Lower lobe of right lung (tissue), 2 donors: ENCODE data around the gene AUTS2. TPM values are rescaled to one million over a fixed set of nuclear protein-coding genes. Genes with fewer than 3 reads are reported as not detected.

Experiments
- ATAC-seq, 2 donors: fragments of 200-7000 bp; cut with Tn5 transposase; one replicate each; pipeline ENCODE4 v1.9.1; 2020 to 2022; ENCODE audit warnings: mild to moderate bottlenecking in 2 of 2, moderate library complexity in 2 of 2
- DNase-seq: peaks from one replicate; pipeline ENCODE4 v3.0.0-alpha.2; 2020
- H3K27ac ChIP-seq: fragments of 200-600 bp; one replicate; pipeline ENCODE4 v1.8.0; 2022
- H3K27me3 ChIP-seq: fragments of 200-600 bp; one replicate; pipeline ENCODE4 v1.8.0; 2022; ENCODE audit warnings: low read depth
- H3K36me3 ChIP-seq: fragments of 200-600 bp; one replicate; pipeline ENCODE4 v1.8.0; 2022; ENCODE audit warnings: mild to moderate bottlenecking
- H3K4me1 ChIP-seq: fragments of 200-600 bp; one replicate; pipeline ENCODE4 v1.8.0; 2022
- H3K4me3 ChIP-seq: fragments of 200-600 bp; one replicate; pipeline ENCODE4 v1.8.0; 2022; ENCODE audit warnings: mild to moderate bottlenecking
- H3K9me3 ChIP-seq: fragments of 200-600 bp; one replicate; pipeline ENCODE4 v1.8.0; 2022
- intact Hi-C: fragments of 100-400 bp; cut with DNase I; formaldehyde crosslinking; loops from one replicate; pipeline ENCODE4 v1.11.0; 2022
- total RNA-seq: library from RNA; stranded (reverse); fragmentation: NEBNext Ultra II Directional; extraction: Animal tissue kit (Norgen Biotek cat#: 25700); gene quantifications from one replicate; pipeline ENCODE4 v1.2.1, GENCODE V29; 2021
- TF ChIP-seq, protein P1 (sequence below): fragments of 200-600 bp; IDR thresholded peaks from one replicate; pipeline ENCODE4 v1.8.0; 2022; ENCODE audit warnings: antibody characterized with exemption, mild to moderate bottlenecking
- donor health status: DM: no; HTN: yes; CAD: no; lungs with severe emphysema.

Gene AUTS2
- total RNA-seq, 1 donor from 2014 or later: 45.7 TPM

DNA sequence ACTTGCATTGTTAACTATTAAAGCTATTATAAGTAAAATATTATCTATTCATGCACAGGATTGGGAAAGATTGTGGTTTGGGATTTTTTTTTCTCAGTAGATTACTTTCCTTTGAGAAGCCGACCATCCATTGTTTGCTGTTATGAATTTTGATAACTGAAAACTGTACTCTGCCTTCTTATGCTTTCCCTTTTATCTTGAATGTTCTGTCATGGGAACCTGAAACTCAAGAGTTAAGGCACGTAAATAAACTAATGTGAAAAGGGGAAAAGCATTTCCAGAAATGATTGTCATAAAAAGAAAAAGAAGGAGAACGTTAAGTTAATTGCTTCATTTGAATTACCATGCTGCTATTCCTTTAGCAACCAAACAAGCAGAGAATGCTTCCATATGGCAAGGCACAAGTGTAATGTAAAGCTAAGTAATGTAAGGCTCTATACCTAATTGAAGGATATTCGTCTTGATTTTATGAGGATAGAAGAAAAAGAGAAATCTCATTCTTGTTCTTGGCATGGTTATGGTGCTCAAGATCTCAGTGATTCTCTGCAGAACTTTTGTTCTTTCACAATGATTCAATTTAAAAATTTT lies 370.8 kb downstream of the AUTS2 start:
- DNase-seq (no peak), ATAC-seq (no peak)
- H3K27ac ChIP-seq: no peak overlapping the region
- intact Hi-C loops: no loop called here
- H3K4me1 ChIP-seq: peaks cover 9% of the 10 kb centered on the region
- no peak overlapping the region for H3K4me3 ChIP-seq
- H3K27me3 ChIP-seq: no peaks in the 10 kb centered on the region
- no peaks in the 10 kb centered on the region for H3K36me3 ChIP-seq
- no peaks in the 10 kb centered on the region for H3K9me3 ChIP-seq
- TF ChIP-seq, protein P1, sequence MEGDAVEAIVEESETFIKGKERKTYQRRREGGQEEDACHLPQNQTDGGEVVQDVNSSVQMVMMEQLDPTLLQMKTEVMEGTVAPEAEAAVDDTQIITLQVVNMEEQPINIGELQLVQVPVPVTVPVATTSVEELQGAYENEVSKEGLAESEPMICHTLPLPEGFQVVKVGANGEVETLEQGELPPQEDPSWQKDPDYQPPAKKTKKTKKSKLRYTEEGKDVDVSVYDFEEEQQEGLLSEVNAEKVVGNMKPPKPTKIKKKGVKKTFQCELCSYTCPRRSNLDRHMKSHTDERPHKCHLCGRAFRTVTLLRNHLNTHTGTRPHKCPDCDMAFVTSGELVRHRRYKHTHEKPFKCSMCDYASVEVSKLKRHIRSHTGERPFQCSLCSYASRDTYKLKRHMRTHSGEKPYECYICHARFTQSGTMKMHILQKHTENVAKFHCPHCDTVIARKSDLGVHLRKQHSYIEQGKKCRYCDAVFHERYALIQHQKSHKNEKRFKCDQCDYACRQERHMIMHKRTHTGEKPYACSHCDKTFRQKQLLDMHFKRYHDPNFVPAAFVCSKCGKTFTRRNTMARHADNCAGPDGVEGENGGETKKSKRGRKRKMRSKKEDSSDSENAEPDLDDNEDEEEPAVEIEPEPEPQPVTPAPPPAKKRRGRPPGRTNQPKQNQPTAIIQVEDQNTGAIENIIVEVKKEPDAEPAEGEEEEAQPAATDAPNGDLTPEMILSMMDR: no peak

DNA sequence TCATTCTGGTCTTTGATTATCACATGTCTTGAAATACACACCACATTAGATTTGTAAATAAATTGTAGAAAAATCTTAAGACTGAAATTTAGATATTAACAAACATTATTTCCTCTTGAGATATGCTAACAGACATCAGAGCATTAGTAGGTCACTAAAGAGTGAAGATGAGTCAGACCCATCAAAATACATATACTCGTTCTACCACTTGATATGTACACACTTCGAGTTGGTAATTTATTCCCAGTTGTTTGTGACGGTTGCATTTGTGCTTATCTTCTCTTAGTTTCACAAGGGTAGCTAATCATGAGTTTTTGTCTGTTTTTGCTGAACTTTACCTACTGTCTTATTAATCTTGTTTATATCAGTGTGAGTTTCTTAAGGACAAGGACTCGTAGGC lies 383.4 kb downstream of the AUTS2 start:
- TF ChIP-seq, protein P1: no peak
- Histone ChIP-seq H3K27ac (no peak overlapping the region), H3K9me3 (no peaks in the 10 kb centered on the region), H3K36me3 (no peaks in the 10 kb centered on the region), H3K4me1 (no peaks in the 10 kb centered on the region), H3K4me3 (no peak overlapping the region), H3K27me3 (no peaks in the 10 kb centered on the region)
- no peak for DNase-seq
- intact Hi-C loops: no loop called here
- no peak for ATAC-seq

DNA sequence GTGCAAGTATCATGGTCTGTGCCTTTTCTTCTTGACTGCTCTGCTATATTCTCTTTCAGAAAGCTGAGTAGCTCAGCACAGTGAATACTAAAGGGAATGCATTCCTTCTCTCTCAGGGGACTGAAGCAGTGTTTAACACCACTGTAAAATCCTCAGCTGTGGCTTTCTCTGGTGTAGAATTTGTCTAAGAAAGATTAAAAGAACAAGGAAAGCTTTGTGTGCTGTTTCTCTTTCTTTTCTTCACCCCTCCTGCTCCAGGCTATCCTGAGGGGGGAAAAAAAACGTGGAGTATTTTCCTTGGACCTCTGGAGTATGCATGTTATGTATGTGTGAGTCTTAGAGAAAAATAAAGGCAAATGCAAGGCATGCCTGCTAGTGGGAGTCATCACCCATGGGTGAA lies 383.9 kb downstream of the AUTS2 start:
- intact Hi-C loops: no loop called here
- TF ChIP-seq, protein P1: no peak
- H3K27ac ChIP-seq: no peak overlapping the region
- H3K36me3 ChIP-seq: no peaks in the 10 kb centered on the region
- H3K9me3 ChIP-seq: no peaks in the 10 kb centered on the region
- no peaks in the 10 kb centered on the region for H3K27me3 ChIP-seq
- no peaks in the 10 kb centered on the region for H3K4me1 ChIP-seq
- H3K4me3 ChIP-seq: no peak overlapping the region
- ATAC-seq (no peak), DNase-seq (no peak)

GRCh38 chr7:69989551-69989950 lies 391.3 kb downstream of the AUTS2 start:
- Histone ChIP-seq H3K36me3 (no peaks in the 10 kb centered on the region), H3K27ac (no peak overlapping the region), H3K4me1 (no peaks in the 10 kb centered on the region), H3K27me3 (no peaks in the 10 kb centered on the region), H3K9me3 (no peaks in the 10 kb centered on the region), H3K4me3 (no peak overlapping the region)
- no peak for ATAC-seq
- intact Hi-C loops: no loop called here
- TF ChIP-seq, protein P1: no peak
- DNase-seq: no peak

- H3K27me3 ChIP-seq: no peaks in the 10 kb centered on the region
- DNase-seq (no peak), ATAC-seq (no peak)
- TF ChIP-seq, protein P1: no peak
- intact Hi-C loops: no loop called here
- H3K4me3 ChIP-seq: no peak overlapping the region
- H3K4me1 ChIP-seq: no peaks in the 10 kb centered on the region
- H3K9me3 ChIP-seq: no peaks in the 10 kb centered on the region
- H3K27ac ChIP-seq: no peak overlapping the region
- no peaks in the 10 kb centered on the region for H3K36me3 ChIP-seq
Observed at GRCh38 chr7:69992938-69993337, 394.7 kb downstream of the AUTS2 start.

- Histone ChIP-seq H3K36me3 (no peaks in the 10 kb centered on the region), H3K27ac (no peak overlapping the region), H3K4me3 (no peak overlapping the region), H3K9me3 (no peaks in the 10 kb centered on the region), H3K27me3 (no peaks in the 10 kb centered on the region), H3K4me1 (no peaks in the 10 kb centered on the region)
- no peak for DNase-seq
- ATAC-seq: no peak
- TF ChIP-seq, protein P1: no peak
- intact Hi-C loops: no loop called here
Observed at GRCh38 chr7:69994218-69994617, 395.9 kb downstream of the AUTS2 start.
